Measurements from ENCODE around the gene LSM12.

LSM12 gene

GRCh38 chr17:44108440-44109311, 42.2 kb upstream of the LSM12 start (continued):
- peak; percentile 32; the same call in 1 of the 2 replicates for TF ChIP-seq HIC1 (tag by site-specific recombination; IDR thresholded peaks at IDR 0.05)
- TF ChIP-seq ZNF366 (tag by site-specific recombination; conservative IDR thresholded peaks at IDR 0.05), result peak; percentile 60
- peak; percentile 61; the same call in 1 of the 2 replicates for TF ChIP-seq ZNF121 (tag by site-specific recombination; IDR thresholded peaks at IDR 0.05)

GRCh38 chr17:44106801-44107200, 40.3 kb upstream of the LSM12 start:
- no peak overlapping the region for H3K27ac ChIP-seq (ENCODE audit: extremely low read depth, low read depth, low read length)
- H3K9me3 ChIP-seq (ENCODE audit: control insufficient read depth, insufficient read depth, low read depth, low read length), result no peaks in the 10 kb centered on the region
- ChIA-PET POLR2A (interaction anchor here (0.6 to 1.3 kb wide), 5 partner anchors 16 to 37 kb away, joined by 3 to 11 read pairs (median 4); partner anchors contain the start of gene HDAC5), CTCF (interaction anchor here (0.6 to 3.1 kb wide), 7 partner anchors 9 to 417 kb away, joined by 3 to 12 read pairs (median 4); no protein-coding TSS in a partner anchor)
- peaks cover 0 to 8% of the 10 kb centered on the region in 2 experiments; a peak in 2 of 3 replicates for H3K36me3 ChIP-seq (ENCODE audit: control insufficient read depth in 2 of 2, insufficient read depth in 1 of 2, low read length in 2 of 2)
- H3K4me3 ChIP-seq (ENCODE audit: low read depth, low read length), result no peak overlapping the region
- H3K4me1 ChIP-seq (ENCODE audit: control insufficient read depth, insufficient read depth, low read length), result peaks cover 21% of the 10 kb centered on the region
- TF ChIP-seq ZFP41 (tag by site-specific recombination; IDR thresholded peaks at IDR 0.05; ENCODE audit: borderline replicate concordance) (no peak), PBX3 (CRISPR knock-in tag; IDR thresholded peaks at IDR 0.05) (no peak), ZBTB49 (tag by site-specific recombination; IDR thresholded peaks at IDR 0.05; ENCODE audit: low read depth) (no peak), ZNF621 (tag by site-specific recombination; IDR thresholded peaks at IDR 0.05) (no peak), ZSCAN4 (tag by site-specific recombination; IDR thresholded peaks at IDR 0.05) (no peak), ZNF2 (tag by site-specific recombination; IDR thresholded peaks at IDR 0.05) (no peak), SP3 (tag by site-specific recombination; IDR thresholded peaks at IDR 0.05) (no peak), ZNF157 (tag by site-specific recombination; IDR thresholded peaks at IDR 0.05) (no peak), ZNF561 (tag by site-specific recombination; IDR thresholded peaks at IDR 0.05; ENCODE audit: borderline replicate concordance) (no peak), ZNF624 (tag by site-specific recombination; IDR thresholded peaks at IDR 0.05) (no peak), ZNF530 (tag by site-specific recombination; IDR thresholded peaks at IDR 0.05; ENCODE audit: low read depth) (no peak), ZNF324 (tag by site-specific recombination; IDR thresholded peaks at IDR 0.05) (no peak)

All from HEK293 (cell line).